Medulla oblongata (tissue), 1 donor: ENCODE results near the gene COL15A1.

Experiments used
- DNase-seq: peaks from one replicate; pipeline ENCODE4 v3.0.0-alpha.2; 2015; ENCODE audit errors: extremely low spot score

COL15A1 gene

DNA sequence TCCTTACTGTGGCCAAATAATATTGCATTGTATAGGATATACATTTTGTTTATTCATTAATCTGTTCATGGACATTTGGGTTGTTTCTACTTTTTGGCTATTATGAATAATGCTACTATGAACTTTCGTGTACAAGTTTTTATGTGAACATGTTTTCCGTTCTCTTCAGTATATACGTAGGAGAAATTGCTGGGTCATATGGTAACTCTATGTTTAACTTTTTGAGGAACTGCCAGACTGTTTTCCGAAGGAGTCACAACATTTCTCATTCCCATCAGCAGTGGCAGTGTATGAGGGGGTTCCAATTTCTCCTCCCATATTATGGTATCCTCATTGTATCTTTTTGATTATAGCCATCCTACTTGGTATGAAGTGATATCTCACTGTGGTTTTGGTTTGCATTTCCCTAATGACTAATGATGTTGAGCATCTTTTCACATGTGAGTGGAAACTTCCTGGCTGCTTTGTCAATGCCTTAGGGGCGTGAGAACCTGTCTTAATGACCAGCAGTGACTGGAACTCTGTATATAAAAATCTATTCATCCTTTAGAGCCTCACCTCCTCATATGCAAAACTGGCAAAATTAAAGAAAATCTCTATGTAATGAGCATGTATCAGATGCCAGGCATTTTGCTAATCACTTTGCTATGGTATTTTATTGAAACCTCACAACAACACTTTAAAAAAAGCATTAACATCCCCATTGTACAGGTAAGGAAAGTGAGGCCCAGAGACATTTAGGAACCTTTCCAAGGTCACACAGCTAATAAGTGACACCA, 113.4 kb downstream of the COL15A1 start:
- DNase-seq = peak; percentile 57

DNA sequence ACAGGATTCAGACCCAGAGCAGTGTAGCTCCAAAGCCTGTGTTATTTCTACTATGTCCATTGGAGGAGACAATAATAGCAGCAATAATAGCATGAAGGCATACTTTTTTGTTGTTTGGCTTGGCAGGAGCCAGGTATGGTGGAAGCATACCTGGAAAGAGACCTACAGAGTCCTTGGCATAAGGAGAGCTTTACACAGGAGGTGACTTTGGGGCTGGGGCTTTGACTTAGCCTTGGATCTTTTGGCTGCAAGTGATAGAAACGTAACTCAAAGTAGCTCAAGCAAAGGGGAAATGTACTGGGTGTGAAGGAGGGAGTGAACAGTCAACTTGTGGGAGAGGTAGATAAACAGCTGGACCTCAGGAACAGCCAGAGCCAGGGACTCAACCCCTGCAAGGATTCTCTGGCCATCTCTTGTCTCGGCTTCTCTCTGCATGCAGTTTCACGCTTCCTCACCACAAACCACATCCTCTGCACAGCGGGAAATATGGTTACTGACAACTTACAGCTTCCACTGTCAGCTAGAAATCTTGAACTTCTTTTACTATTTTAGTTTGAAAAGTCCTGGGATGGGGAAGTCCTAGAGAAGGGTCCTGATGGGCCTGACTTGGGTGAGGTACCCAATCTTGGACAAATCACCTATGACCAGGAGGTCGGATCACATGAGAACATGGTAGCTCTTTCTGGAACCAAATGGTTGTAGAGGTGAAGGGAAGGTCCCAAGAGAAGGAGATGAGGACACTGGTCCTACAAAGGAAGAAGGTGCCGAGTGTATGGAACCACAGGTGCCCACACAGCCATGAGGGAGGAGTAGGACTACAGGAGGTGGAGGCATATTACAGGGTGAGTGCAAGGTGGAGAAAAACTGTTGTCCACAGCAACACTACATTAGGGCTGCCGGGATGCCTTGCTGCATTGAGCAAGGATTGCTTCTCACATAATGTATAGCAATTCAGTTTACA, 114.2 kb downstream of the COL15A1 start:
- peak; percentile 81 for DNase-seq

DNA sequence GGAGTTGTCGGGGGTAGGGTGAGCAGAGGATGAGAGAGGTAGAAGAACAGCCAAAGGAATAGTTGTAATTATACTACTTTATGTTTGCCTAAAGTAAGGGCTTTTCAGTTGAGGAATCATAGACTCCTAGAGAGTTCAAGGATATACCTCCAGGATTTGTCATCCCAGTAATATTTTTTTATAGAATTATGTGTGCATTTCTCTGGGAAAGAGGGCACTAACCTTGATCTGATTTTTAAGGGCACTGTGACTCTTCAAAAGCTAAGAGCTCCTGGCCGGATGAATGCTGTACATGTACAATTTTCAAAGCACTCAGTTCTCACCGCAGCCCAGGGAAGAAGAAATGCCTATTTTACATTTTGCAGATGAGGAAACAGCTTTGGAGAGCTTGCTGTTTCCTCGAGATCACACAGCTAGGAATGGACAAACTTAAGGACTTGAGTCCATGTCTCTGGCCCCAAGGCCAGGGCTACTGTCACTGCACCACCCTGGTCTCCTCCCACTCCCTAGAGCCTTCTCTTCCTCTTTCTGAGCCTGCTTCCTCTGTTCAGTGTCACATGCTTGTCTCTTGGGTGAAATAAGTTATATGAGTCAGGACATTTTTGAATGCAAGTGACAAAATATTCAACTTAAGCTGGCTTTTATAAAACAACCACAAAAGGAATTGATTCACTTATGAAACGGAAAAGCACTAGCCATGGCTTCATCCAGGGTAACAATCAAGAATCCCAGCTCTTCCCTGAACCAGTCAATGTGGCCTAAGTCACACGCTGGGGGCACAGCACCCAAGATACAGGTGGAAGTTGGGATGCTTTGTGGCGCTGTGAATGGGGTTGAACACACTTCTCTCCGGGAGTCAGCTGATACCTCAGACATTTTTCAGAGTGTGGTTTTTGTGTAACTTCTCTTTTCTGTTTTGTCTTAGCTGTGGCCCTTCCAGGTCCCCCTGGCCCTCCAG, 115.5 kb downstream of the COL15A1 start:
- peak; percentile 86 for DNase-seq

DNA sequence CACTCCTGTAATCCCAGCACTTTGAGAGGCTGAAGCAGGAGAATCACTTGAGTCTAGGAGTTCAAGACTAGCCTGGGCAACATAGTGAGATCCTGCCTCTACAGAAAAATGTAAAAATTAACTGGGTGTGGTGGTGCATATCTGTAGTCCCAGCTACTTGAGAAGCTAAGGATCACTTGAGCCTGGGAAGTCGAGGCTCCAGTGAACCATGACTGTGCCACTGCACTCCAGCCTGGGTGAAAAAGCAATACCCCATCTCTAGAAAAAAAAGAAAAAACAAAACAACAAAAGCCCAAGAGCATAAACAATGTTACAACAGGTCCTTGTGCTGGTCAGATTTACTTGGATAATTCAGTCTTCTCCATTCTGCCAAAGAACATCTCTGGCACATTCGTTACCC, 116.9 kb downstream of the COL15A1 start:
- DNase-seq = no peak

DNA sequence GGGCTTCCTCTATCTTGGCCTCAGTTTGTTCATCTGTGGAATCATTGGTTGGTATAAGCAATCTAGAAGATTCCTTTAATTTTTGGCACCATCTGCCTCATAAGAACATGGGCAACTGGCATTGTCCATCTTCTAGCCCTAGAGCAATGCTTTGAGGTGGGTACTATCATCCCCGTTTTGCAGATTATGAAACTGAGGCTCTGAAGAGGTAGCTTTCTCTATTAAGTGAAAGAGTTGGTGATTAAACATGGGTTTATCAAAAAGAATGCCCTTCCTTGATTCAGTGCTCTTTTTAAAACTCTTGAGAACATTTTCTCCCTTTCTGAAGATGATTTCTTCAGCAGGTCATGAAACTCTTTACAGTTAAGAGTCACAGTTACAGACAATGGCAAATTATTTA, 118.8 kb downstream of the COL15A1 start:
- no peak for DNase-seq

DNA sequence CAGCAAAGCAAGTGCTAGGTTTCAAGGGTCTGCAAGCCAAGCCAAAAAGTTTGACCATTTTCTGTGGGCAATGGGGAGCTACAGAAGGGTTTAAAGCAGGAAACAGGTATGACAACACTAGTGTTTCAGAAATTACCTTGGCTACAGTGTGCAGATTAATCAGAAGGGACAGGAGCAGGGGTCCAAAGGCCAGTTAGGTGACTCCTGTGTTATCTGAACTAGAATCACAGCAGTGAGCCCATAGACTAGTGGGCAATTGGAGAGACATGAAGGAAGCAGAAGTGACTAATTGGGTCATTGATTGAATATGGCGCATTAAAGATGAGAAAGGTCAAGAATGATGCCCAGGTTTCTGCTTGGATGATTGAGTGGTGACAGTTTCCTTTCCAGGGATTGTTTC, 119.8 kb downstream of the COL15A1 start:
- no peak for DNase-seq

DNA sequence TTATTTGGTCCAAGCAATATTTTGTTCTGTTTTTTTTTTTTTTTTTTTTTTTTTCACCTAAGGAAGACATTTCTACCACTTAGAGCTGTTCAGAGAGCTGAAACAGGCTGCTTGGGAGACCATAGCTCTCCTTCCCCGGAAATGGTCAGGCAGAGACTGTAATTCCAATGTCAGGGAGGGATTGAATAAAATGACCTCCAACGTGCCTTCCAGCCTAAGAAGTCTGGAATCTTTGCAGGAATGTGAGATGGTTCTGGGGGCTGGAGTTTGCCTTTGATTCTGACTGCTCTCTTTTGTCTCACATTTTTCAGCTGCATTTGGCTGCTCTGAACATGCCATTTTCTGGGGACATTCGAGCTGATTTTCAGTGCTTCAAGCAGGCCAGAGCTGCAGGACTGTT, 122.9 kb downstream of the COL15A1 start:
- no peak for DNase-seq

DNA sequence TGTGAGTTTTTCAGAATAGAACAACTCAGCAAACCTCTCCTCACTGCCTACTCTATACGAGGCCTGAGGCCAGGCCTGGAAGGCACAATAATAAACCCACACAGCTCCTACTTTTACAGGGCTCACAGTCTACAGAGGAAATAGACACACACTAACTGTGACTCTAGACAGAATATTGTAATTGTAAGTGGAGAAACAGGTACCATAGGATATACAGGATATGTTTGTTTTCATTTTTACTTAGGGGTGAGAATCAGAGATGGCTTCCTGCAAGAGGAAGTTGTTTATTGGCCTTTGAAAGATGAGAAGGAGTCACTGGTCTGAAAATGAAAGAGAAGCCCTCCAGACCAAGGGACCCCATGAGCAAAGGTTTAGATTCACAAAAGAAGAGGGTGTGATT, 125.4 kb downstream of the COL15A1 start:
- DNase-seq = no peak

DNA sequence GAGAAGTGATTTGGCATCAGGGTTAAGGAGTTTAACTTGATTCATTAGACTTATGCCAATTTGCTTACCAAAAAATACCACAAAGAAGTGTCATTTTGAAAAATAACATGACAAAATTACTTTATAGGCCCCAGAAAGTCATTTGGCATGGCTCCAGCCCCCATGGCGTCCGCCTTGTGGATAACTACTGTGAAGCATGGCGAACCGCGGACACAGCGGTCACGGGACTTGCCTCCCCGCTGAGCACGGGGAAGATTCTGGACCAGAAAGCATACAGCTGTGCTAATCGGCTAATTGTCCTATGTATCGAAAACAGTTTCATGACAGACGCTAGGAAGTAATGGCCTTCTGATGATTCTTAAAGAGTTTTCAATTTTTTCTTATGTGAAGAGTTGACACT, 125.8 kb downstream of the COL15A1 start:
- no peak for DNase-seq

DNA sequence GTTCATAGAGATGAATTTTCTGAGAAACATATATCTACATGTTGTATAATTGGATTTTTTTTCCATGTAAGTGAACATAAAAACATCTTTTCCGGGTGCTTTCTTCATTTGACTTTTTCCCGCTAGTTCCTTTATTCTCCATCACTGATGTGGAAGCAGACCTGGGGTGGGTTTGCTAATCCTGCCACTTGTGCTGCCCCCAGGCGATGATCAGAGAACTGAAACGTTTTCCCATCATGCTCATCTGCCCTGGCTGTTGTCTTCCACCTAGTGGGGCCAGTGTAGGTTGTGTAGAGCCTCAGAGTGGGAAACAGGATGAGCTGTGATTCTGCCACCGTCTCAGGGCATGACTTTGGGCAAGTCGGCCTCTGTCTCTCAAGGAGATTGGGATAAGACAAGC, 127.0 kb downstream of the COL15A1 start:
- no peak for DNase-seq

DNA sequence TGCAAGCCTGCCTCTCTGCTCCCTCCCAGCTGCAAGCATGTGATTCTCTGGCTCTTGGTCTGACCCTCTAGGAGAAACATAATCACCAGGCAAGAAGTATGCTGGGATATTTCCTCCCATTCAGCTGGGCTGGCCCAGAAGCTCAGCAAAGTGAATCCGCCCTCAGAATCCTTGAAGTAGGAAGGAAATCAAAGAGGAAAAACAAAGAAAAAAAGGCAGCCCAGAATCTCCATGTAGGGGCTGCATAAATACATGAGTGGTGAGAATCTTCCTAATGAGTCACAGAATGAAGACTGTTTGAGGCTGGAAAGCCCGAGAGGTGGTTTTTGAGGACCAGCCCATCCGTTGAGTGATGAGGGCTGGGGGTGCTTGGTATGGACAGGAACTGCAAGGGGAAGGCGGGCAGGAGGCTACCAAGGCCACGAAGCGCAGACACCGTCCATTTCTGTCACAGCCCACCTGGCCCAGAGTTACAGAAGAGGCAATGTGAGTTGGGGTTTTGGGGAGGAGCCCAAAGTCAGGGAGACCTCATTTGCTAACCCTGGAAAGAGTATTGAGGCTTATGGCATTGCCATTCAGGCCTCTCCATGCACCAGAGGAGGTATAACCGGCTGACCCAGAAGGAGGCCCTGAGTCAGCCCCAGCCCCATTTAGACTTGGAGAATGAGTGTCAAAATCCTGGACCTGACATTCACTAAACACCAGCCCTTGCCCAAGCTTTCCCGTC, 127.8 kb downstream of the COL15A1 start:
- no peak for DNase-seq

DNA sequence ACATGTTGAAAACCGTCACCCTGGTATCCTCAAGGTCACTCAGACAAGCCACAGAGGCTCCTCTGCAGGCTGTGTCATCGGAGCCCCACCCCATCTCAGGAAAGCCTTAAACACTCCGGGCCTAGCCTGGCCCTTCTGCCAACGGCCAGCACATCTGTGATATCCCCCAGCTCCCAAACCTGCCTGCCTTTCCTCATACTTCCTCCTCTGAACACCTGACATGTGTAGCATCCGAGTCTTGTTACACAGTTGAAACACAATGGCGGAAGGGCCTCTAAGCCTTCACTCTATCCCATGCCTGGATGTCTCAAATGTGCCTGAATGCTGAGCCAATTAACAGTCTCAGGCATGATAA, 128.3 kb downstream of the COL15A1 start:
- DNase-seq = no peak

DNA sequence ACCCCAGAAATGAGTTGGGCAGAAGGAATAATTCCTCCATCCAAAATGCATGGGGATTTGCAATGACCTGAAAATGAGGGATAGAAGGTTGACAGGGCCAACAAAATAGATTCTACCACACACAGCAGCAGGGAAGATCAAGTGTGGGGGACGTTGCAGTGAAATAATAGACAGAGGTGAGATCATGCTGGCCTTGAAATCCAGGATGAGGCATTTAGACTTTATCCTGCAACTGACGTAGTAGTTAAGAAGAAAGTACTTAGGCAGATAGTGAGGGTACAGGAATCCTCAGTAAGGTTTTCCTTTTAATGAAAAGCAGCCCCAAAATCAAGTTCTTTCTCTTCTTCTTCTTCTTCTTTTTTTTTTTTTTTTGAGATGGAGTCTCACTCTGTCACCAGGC, 129.6 kb downstream of the COL15A1 start:
- DNase-seq = no peak

DNA sequence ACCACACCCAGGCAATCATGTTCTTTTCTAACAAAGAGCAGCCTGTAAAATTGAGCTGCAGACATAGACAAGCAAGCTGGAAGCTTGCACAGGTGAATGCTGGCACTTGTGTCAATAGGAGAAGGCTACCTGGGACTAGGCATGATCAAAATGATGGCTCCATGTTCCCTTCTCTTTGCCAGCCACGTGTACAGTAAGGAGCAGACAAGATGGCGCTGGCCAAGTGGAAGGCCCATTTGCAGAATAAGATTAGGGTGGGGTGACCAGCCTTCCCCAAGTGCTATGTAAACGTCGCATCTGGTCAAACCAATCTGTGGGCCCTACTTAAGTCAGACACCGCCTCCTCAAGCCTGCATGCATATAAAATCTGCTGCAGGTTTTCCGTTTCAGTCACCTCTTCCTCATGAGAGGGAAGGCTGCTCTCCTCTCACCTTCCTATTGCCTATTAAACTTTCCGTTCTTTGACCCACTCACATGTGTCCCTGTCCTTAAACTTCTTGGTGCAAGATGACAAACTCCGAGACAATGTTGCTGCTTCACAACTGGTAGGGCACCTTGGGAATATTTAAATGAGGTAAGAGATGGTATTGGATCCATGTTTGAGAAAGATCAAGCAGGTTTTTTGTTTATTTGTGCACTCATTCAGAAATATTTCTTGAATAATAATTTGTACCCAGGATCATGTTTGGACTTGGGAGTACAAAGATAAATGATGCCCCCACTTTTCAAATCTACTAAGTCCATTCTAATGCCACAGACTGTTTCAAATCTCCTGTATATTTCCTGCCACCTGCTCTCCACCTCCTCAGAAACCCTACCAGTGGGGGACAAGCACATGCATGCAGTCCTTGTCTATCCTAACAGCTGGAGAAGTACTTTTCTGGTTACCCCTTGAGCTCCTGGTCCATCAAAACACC, 130.5 kb downstream of the COL15A1 start:
- no peak for DNase-seq

DNA sequence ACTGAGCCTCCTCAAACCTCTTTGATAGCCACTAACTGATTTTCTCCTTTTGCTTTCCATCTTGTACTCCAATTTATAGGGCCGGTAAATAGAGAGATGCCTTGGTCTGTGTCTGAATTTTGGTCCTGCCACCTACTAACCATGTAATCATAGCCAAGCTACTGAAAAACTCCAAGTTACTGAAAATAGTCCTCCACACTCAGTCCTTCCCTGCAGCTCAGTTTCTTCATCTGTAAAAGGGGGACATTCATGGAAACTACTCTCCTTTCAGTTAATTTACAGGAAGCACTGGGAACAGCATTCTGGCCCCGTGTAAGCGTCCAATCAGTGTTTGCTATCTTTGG, 131.2 kb downstream of the COL15A1 start:
- no peak for DNase-seq

DNA sequence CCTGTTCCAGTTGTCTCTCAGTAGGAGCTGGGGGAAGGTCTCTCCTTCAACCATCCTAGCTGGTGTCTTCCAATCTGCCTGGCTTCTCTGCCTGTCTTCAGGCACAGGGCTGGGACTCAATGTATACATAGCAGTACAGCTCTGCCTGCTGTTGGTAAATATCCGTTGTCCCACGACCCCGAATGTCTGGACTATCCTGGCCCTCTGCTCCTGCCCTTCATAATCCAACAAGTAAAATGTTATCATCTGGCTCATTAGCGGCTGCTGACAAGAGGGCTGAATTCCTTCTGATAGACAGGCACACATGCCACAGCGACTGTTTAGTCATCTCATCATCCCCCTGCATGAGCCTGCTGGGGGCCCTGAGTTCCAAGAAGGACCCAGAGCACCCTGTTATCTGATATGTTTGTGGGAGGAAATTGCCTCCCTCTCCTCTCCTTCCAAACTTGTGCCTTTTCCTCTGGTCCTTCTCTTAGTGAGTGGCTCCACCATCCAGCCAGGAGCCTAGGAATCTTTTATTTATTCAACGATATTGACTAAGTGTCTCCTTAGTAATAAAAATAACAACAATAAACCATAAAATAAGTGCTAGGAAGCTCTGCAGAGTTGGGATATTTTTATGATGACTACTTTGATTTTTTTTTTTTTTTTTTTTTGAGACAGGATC, 131.7 kb downstream of the COL15A1 start:
- DNase-seq = no peak

DNA sequence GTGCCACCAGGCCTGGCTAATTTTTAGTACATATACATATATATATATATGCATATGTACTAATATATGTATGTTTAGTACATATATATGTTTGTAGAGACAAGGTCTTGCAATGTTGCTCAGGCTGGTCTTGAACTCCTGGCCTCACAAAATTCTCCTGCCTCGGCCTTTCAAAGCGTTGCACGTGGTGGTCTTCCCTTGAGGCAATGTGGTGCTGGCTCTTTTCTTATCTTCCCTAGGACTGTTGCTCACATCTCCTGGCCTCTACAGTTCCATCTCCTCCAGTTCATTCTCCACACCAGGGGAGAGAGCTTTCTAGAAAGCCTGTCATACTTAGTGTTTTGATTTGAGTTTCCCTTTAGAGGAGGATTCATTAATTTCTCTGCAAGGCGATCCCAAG, 132.3 kb downstream of the COL15A1 start:
- DNase-seq = no peak

DNA sequence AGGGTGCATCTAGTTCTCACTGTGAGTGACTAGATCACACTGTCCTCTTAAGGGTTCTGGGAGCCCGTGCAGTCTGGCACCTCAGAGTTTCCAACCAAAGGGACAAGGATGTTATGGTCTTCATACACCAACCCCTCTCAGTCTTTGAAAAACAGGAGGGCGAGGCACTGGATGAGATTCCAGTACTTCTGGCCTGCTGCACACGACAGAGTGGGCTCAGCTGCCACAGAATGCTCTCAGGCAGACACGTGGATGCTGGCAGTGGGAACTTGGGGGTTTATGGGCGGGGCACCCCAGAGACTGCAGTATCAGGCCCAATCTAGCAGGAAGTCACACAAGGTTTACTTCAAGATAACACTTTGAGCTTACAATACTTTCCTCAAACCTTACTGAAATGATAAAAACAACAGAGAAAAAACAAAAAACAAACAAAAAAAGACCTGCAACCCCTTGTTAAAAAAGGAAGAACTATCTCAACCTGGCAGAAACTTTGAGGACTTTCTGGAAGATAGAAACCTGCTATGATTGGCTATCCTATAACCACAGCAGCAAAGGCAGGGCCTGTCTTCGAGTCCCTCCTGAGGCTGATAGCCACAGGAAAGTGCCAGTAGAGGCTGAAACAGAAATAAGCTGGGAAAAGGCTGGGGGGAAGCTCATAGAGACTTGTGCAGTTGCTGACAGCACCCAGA, 132.9 kb downstream of the COL15A1 start:
- DNase-seq = peak; percentile 32

DNA sequence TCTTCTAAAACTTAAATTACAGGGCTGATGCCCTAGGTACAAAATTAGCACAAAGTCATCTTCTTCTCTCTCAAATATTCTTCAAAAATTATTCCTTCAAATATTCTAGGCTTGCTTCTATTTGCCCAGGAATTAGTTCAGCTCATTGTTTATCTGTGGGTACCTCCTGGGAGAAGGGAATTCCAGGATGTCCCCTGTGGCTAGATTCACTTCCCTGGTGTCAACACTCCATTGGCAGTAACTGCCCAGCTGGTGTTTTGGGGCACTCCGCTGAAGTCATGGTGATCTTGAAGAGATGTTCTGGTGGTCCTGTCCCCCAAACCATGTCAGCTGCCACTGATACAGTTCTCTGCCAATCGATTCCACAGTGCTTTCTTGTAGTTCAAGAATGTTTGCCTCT, 135.0 kb downstream of the COL15A1 start:
- DNase-seq = no peak
